Inferior parietal cortex (tissue), 1 donor: ENCODE data around the gene AACS.
"Not testable (repeated sequence)": the region's sequence is repeated elsewhere in the genome, so short reads cannot be mapped to it uniquely, and the experiment has no call there.

Experiments
- DNase-seq: peaks from one replicate; pipeline ENCODE4 v3.0.0-alpha.2; 2016; ENCODE audit errors: extremely low spot score

AACS gene

GRCh38 chr12:125091401-125091800, 26.2 kb downstream of the AACS start:
- DNase-seq, result no peak

- no peak for DNase-seq
These were observed 27.1 kb downstream of the AACS start for GRCh38 chr12:125092108-125092871.

- no peak for DNase-seq
These were observed 27.8 kb downstream of the AACS start for GRCh38 chr12:125092872-125093680.

GRCh38 chr12:125093681-125094330, 28.6 kb downstream of the AACS start:
- DNase-seq, result no peak

- DNase-seq, result no peak
These were observed 31.7 kb downstream of the AACS start for GRCh38 chr12:125096894-125097293.

GRCh38 chr12:125097427-125097826, 32.2 kb downstream of the AACS start:
- no peak for DNase-seq

- no peak for DNase-seq
These were observed 33.6 kb downstream of the AACS start for GRCh38 chr12:125098676-125099408.

GRCh38 chr12:125099409-125099782, 34.2 kb downstream of the AACS start:
- DNase-seq, result no peak

- DNase-seq, result no peak
These were observed 35.6 kb downstream of the AACS start for GRCh38 chr12:125100551-125101434.

GRCh38 chr12:125104982-125105381, 39.7 kb downstream of the AACS start:
- DNase-seq, result no peak

- no peak for DNase-seq
These were observed 40.4 kb downstream of the AACS start for GRCh38 chr12:125105600-125105999.

- no peak for DNase-seq
These were observed 45.6 kb downstream of the AACS start for GRCh38 chr12:125110641-125111360.

GRCh38 chr12:125111403-125111802, 46.2 kb downstream of the AACS start:
- DNase-seq, result no peak

- DNase-seq, result not testable (repeated sequence)
These were observed 47.4 kb downstream of the AACS start for GRCh38 chr12:125112614-125113013.

GRCh38 chr12:125113263-125113662, 48.0 kb downstream of the AACS start:
- DNase-seq, result no peak

- no peak for DNase-seq
These were observed 48.6 kb downstream of the AACS start for GRCh38 chr12:125113789-125114188.

- no peak for DNase-seq
These were observed 49.3 kb downstream of the AACS start for GRCh38 chr12:125114365-125115141.

- DNase-seq, result no peak
These were observed 55.3 kb downstream of the AACS start for GRCh38 chr12:125120566-125120965.

- no peak for DNase-seq
These were observed 55.9 kb downstream of the AACS start for GRCh38 chr12:125121106-125121505.
